ENCODE results near the gene SAMD4A. TPM values are rescaled to one million over a fixed set of nuclear protein-coding genes. Genes with fewer than 3 reads are reported as not detected.
A peak's percentile ranks its signal among the peaks of the same experiment; 100 is the strongest.

The SAMD4A gene
- total RNA-seq, 1 experiment from 2014 or later: 77.2 TPM

GRCh38 chr14:54562334-54562733 lies 4.6 kb upstream of the SAMD4A start:
- no peak for DNase-seq
- H3K9me2 ChIP-seq (replicated peaks; ENCODE audit: insufficient read depth, low read length): no peaks in the 10 kb centered on the region
- H3K9me3 ChIP-seq (ENCODE audit: low read length): no peaks in the 10 kb centered on the region
- no peak overlapping the region for H3K9ac ChIP-seq (ENCODE audit: low read length)
- H3K4me3 ChIP-seq (ENCODE audit: low read length): no peak overlapping the region
- no peak overlapping the region for H2AFZ ChIP-seq (ENCODE audit: low read length)
- no peak overlapping the region for H3K4me2 ChIP-seq (ENCODE audit: low read depth, low read length, poor library complexity, severe bottlenecking)
- no peaks in the 10 kb centered on the region for H3K36me3 ChIP-seq (ENCODE audit: insufficient read depth, low read length)
- no peaks in the 10 kb centered on the region; the same call in 1 of the 2 replicates for H4K20me1 ChIP-seq (ENCODE audit: insufficient read depth, low read depth, low read length)
- no peak overlapping the region for H3K27ac ChIP-seq (ENCODE audit: low read length)
- H3K4me1 ChIP-seq (ENCODE audit: low read length): peaks cover 18% of the 10 kb centered on the region
- no peaks in the 10 kb centered on the region for H3K27me3 ChIP-seq (ENCODE audit: low read length)
- H3K79me2 ChIP-seq (ENCODE audit: low read length): peaks cover 4% of the 10 kb centered on the region

GRCh38 chr14:54564071-54564867 lies 2.7 kb upstream of the SAMD4A start:
- Histone ChIP-seq H3K36me3 (ENCODE audit: insufficient read depth, low read length) (peaks cover 11% of the 10 kb centered on the region), H3K9me2 (replicated peaks; ENCODE audit: insufficient read depth, low read length) (no peaks in the 10 kb centered on the region), H3K79me2 (ENCODE audit: low read length) (peaks cover 23% of the 10 kb centered on the region), H4K20me1 (ENCODE audit: insufficient read depth, low read depth, low read length) (peaks cover 2% of the 10 kb centered on the region; the same call in 1 of the 2 replicates), H3K9me3 (ENCODE audit: low read length) (no peaks in the 10 kb centered on the region), H3K4me2 (ENCODE audit: low read depth, low read length, poor library complexity, severe bottlenecking) (peak overlapping the region; percentile 92), H3K4me1 (ENCODE audit: low read length) (peaks cover 25% of the 10 kb centered on the region), H2AFZ (ENCODE audit: low read length) (peak overlapping the region; percentile 64), H3K4me3 (ENCODE audit: low read length) (peak overlapping the region; percentile 90), H3K9ac (ENCODE audit: low read length) (peak overlapping the region; percentile 94), H3K27ac (ENCODE audit: low read length) (peak overlapping the region; percentile 88), H3K27me3 (ENCODE audit: low read length) (no peaks in the 10 kb centered on the region)
- DNase-seq: peak; percentile 88

GRCh38 chr14:54564868-54565784 lies 1.8 kb upstream of the SAMD4A start:
- H2AFZ ChIP-seq (ENCODE audit: low read length): peak overlapping the region; percentile 64
- peak; percentile 92 for DNase-seq

GRCh38 chr14:54565785-54566409 lies 1.0 kb upstream of the SAMD4A start:
- H3K27me3 ChIP-seq (ENCODE audit: low read length): no peaks in the 10 kb centered on the region
- H3K4me1 ChIP-seq (ENCODE audit: low read length): peaks cover 36% of the 10 kb centered on the region
- H3K9me2 ChIP-seq (replicated peaks; ENCODE audit: insufficient read depth, low read length): no peaks in the 10 kb centered on the region
- peak overlapping the region; percentile 92 for H3K4me2 ChIP-seq (ENCODE audit: low read depth, low read length, poor library complexity, severe bottlenecking)
- DNase-seq: peak; percentile 97
- peak overlapping the region; percentile 64; the same call in 1 of the 2 replicates for H2AFZ ChIP-seq (ENCODE audit: low read length)
- peaks cover 27% of the 10 kb centered on the region for H3K36me3 ChIP-seq (ENCODE audit: insufficient read depth, low read length)
- peak overlapping the region; percentile 94 for H3K9ac ChIP-seq (ENCODE audit: low read length)
- peaks cover 39% of the 10 kb centered on the region for H3K79me2 ChIP-seq (ENCODE audit: low read length)
- H4K20me1 ChIP-seq (ENCODE audit: insufficient read depth, low read depth, low read length): peaks cover 4% of the 10 kb centered on the region; the same call in 1 of the 2 replicates
- H3K27ac ChIP-seq (ENCODE audit: low read length): peak overlapping the region; percentile 88
- H3K4me3 ChIP-seq (ENCODE audit: low read length): peak overlapping the region; percentile 90
- 0 out of 2 replicates have a peak, but pooled peaks cover under 1% of the 10 kb centered on the region for H3K9me3 ChIP-seq (ENCODE audit: low read length)

More at GRCh38 chr14:54564868-54565784, 1.8 kb upstream of the SAMD4A start:
- Histone ChIP-seq H3K4me3 (ENCODE audit: low read length) (peak overlapping the region; percentile 90), H3K27ac (ENCODE audit: low read length) (peak overlapping the region; percentile 88), H3K79me2 (ENCODE audit: low read length) (peaks cover 31% of the 10 kb centered on the region), H3K4me2 (ENCODE audit: low read depth, low read length, poor library complexity, severe bottlenecking) (peak overlapping the region; percentile 92), H3K27me3 (ENCODE audit: low read length) (no peaks in the 10 kb centered on the region), H3K4me1 (ENCODE audit: low read length) (peaks cover 33% of the 10 kb centered on the region), H3K9me2 (replicated peaks; ENCODE audit: insufficient read depth, low read length) (no peaks in the 10 kb centered on the region), H4K20me1 (ENCODE audit: insufficient read depth, low read depth, low read length) (peaks cover 4% of the 10 kb centered on the region; the same call in 1 of the 2 replicates), H3K36me3 (ENCODE audit: insufficient read depth, low read length) (peaks cover 19% of the 10 kb centered on the region), H3K9me3 (ENCODE audit: low read length) (no peaks in the 10 kb centered on the region), H3K9ac (ENCODE audit: low read length) (peak overlapping the region; percentile 94)

- H3K4me2 ChIP-seq (ENCODE audit: low read depth, low read length, poor library complexity, severe bottlenecking): peak overlapping the region; percentile 92
- peak overlapping the region; percentile 88 for H3K27ac ChIP-seq (ENCODE audit: low read length)
- peaks cover 40% of the 10 kb centered on the region for H3K36me3 ChIP-seq (ENCODE audit: insufficient read depth, low read length)
- H3K4me3 ChIP-seq (ENCODE audit: low read length): peak overlapping the region; percentile 90
- H2AFZ ChIP-seq (ENCODE audit: low read length): no peak overlapping the region
- no peak for DNase-seq
- no peaks in the 10 kb centered on the region for H3K9me2 ChIP-seq (replicated peaks; ENCODE audit: insufficient read depth, low read length)
- H4K20me1 ChIP-seq (ENCODE audit: insufficient read depth, low read depth, low read length): peaks cover 4% of the 10 kb centered on the region; the same call in 1 of the 2 replicates
- peaks cover 52% of the 10 kb centered on the region for H3K79me2 ChIP-seq (ENCODE audit: low read length)
- H3K27me3 ChIP-seq (ENCODE audit: low read length): no peaks in the 10 kb centered on the region
- H3K9ac ChIP-seq (ENCODE audit: low read length): peak overlapping the region; percentile 94
- peaks cover 38% of the 10 kb centered on the region for H3K4me1 ChIP-seq (ENCODE audit: low read length)
- H3K9me3 ChIP-seq (ENCODE audit: low read length): peaks cover 10% of the 10 kb centered on the region
These were observed 303 bp downstream of the SAMD4A start for GRCh38 chr14:54567224-54567638.

- peaks cover 5% of the 10 kb centered on the region; the same call in 1 of the 2 replicates for H4K20me1 ChIP-seq (ENCODE audit: insufficient read depth, low read depth, low read length)
- H3K4me1 ChIP-seq (ENCODE audit: low read length): peaks cover 39% of the 10 kb centered on the region
- peak overlapping the region; percentile 90 for H3K4me3 ChIP-seq (ENCODE audit: low read length)
- no peaks in the 10 kb centered on the region for H3K9me2 ChIP-seq (replicated peaks; ENCODE audit: insufficient read depth, low read length)
- H3K79me2 ChIP-seq (ENCODE audit: low read length): peaks cover 59% of the 10 kb centered on the region
- no peaks in the 10 kb centered on the region for H3K27me3 ChIP-seq (ENCODE audit: low read length)
- H3K9me3 ChIP-seq (ENCODE audit: low read length): peaks cover 10% of the 10 kb centered on the region
- DNase-seq: peak; percentile 86
- peak overlapping the region; percentile 94 for H3K9ac ChIP-seq (ENCODE audit: low read length)
- peak overlapping the region; percentile 92 for H3K4me2 ChIP-seq (ENCODE audit: low read depth, low read length, poor library complexity, severe bottlenecking)
- peak overlapping the region; percentile 88 for H3K27ac ChIP-seq (ENCODE audit: low read length)
- H3K36me3 ChIP-seq (ENCODE audit: insufficient read depth, low read length): peaks cover 47% of the 10 kb centered on the region
- H2AFZ ChIP-seq (ENCODE audit: low read length): no peak overlapping the region
These were observed 972 bp downstream of the SAMD4A start for GRCh38 chr14:54567639-54568561.

Measured in Karpas-422 (cell line).